Suprapubic skin (tissue), 3 donors: ENCODE measurements around the gene ADCY9.

ENCODE experiments used
- CTCF ChIP-seq, 2 donors: fragments of 200-600 bp in 1 of 2; fragments of 450-650 bp in 1 of 2; sonication (generic) in 1 of 2; IDR thresholded peaks; one replicate each; pipeline ENCODE4 v1.5.1; 2016 to 2019; ENCODE audit warnings: antibody characterized with exemption in 2 of 2, mild to moderate bottlenecking in 1 of 2, moderate library complexity in 1 of 2
- EP300 ChIP-seq: sonication (generic); formaldehyde crosslinking; IDR thresholded peaks from one replicate; pipeline ENCODE4 v1.6.1; 2017; ENCODE audit warnings: antibody characterized with exemption
- POLR2A ChIP-seq, 2 donors: fragments of 450-650 bp; IDR thresholded peaks; one replicate each; pipeline ENCODE4 v1.6.1; 2017; ENCODE audit warnings: antibody characterized with exemption in 2 of 2, mild to moderate bottlenecking in 2 of 2, moderate library complexity in 2 of 2

DNA sequence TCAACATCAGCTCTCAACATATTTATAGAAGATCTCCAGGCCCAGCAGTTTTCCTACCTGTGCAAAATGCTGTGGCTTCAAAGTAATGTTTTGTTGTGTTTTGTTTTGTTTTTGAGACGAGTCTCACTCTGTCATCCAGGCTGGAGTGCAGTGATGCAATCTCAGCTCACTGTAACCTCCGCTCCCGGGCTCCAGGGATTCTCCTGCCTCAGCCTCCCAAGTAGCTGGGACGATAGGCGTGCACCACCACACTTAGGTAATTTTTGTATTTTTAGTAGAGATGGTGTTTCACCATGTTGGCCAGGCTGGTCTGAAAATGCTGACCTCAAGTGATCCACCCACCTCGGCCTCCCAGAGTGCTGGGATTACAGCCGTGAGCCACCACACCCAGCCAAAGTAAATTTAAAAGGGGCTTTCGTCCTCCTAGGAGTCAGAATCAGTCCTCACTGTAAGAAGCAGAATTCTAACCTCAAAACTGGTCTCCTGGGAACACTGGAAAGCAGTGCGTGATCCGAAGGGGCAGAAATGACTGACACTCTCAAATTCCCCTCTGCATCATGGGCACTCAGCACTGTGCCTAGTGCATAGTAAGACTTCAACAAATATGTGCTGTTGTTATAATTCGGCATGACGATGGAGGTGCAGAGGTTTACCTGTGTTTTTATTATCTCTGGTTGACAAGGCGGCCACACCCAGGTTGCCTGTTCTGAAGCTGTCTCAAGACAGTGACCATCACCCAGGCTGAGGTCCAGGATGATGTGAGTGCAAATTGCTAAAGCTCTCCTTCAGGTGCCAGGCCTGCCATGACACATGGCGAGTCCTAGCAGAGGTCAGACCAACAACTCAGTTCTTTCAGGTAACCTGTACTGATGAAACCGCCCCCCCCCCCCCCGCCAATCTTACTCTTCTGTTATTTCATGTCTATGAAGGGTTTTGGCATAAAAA, 59.8 kb downstream of the ADCY9 start:
- TF ChIP-seq CTCF (IDR thresholded peaks at IDR 0.05) (no peak), POLR2A (IDR thresholded peaks at IDR 0.05) (no peak), EP300 (no peak)
